ENCODE data around the gene HOXA2.

The HOXA2 gene

DNA sequence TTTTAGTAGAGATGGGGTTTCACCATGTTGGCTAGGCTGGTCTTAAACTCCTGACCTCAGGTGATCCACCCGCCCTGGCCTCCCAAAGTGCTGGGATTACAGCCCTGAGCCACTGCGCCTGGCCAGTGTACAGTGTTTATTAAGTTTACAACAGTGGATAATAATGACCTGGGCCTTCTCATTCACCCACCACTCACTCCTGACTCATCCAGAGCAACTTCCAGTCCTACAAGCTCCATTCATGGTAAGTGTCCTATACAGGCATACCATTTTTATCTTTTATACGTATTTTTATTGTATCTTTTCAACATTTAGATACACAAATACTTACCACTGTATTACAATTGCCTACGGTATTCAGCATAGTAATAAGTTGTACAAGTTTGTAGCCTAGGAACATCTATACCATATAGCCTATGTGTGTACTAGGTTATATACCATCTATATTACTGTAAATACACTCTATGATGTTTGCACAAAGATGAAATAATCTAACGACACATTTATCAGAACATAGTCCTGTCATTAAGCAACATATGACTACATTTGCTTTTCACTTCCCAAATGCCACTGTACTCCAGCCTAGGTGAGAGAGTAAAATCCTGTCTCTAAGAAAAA lies 23.8 kb downstream of the HOXA2 start:
- DNase-seq (ENCODE audit: low read depth), result no peak

DNA sequence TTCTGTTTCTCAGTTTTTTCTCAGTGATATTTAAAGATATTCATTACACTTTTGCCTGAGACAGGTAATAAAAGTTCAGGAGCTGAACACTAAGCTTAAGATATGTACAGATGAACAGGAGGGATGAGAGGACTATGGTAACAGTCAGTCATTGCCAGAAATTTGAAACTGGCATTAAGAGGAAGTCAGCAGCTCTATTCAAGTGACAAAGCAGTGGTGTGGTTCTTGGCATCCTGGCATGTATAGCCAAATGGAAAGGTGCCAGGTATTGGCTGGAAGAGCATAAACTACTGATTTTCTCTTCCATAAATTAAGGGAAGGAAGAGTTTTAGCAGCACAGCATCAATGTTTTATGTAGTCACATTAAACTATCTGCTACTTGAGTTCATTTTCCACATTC lies 29.4 kb downstream of the HOXA2 start:
- DNase-seq (ENCODE audit: low read depth), result no peak

DNA sequence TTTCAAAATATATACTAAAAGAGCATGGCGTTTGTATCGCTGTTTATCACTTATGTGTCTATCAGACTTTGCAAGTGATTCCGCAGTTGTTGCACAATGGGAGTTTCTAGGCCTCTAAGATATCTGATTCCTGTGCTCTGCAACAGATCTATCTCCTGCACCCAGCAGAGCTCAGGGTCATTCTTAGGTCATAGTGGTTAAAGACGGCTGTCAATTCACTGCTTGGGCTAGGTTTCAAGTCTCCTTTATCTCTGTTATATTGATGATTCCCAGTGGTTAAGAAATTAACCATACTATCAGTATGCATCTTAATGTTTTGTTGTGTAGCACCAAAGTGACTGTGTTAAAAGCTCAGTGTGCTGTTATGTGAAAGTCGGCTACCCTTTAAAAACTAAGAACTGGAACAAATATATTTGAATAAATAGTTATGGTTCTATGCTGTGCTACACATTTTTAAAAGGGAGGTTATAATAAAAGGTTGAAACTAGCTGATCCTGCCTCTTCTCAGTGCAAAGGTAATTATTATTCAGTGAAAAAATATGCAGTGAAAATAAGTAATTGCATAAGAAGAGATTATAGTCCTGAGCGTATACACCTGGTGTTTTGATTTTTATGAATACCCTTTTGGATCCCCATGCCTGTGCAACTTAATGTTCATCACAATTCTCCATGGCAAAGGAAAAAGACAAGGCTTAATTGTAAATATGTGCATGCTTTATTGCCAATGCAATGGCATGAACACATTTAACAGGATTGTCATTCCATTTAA lies 30.7 kb downstream of the HOXA2 start:
- DNase-seq (ENCODE audit: low read depth), result peak; percentile 21

DNA sequence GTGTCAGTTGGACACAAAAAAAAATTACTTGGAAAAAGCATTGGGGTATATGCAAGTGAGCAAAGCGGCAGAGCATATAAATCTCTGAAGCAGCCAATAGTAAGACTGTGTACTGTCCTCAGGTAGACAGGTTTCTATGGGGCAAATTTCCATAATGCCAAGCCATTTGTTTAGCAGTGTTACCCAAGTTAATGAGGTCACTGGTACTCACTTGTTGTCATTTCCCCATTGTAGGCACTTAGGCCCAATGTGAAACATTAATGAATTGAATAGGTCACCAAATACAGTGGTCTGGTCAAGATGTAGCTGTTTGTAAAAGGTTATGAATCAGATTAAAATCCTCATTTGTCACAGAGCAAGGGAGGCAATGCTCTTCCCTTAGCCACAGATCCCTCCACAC lies 34.2 kb downstream of the HOXA2 start:
- no peak for DNase-seq (ENCODE audit: low read depth)

DNA sequence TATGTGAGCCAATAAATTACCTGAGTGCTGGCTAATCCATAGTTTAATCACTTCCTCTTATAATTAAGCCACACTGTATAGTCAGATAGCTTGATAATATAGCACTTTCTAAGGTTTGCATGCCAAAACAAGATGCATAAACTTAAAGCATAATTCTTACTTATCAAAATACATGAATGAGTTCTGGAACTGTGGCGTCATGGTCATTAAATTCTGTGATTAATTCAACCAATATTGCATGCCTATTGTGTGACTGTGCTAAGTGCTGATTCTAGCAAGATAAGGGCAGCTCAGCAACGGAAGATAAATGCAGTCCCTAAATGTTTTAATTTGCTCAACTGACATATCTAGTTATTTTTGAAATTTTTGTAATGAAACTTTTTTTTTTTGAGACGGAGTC lies 36.3 kb downstream of the HOXA2 start:
- DNase-seq (ENCODE audit: low read depth), result no peak

DNA sequence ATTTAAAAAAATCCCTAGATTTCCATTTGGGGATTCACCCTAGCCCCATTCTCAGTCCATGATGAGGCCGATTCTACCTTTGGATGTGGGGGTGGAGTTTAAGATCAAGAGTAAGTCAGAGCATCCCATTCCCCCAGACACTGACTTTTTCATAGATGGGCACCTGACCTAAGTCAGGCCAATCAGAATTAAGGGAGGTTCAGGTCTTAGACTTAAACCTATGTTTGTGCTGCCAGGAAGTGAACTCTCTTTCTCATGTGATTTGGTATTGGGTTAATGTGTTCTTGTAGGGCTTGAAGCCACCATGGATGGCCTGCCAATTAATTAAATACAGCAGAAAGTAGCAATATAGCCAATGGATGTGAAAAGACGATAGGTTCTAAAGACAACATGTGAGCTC lies 36.8 kb downstream of the HOXA2 start:
- DNase-seq (ENCODE audit: low read depth), result no peak

DNA sequence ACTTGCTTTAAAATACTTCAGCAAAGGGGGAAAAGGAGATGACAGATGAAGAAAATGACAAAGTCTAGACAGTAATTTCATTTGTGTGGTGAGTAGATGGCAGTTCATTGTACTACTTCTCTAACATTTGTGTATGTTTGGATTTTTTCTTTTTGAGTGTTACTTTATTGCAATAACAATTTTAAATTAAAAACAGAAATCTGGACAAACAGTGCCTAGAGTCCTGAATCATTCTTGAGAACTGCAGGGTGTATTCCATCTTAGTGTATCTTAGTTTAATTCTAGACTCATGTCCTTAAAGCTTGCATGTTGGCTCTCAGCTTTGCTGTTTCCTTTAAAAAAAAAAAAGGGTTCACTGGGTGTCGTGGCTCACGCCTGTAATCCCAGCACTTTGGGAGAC lies 37.8 kb downstream of the HOXA2 start:
- DNase-seq (ENCODE audit: low read depth), result no peak

DNA sequence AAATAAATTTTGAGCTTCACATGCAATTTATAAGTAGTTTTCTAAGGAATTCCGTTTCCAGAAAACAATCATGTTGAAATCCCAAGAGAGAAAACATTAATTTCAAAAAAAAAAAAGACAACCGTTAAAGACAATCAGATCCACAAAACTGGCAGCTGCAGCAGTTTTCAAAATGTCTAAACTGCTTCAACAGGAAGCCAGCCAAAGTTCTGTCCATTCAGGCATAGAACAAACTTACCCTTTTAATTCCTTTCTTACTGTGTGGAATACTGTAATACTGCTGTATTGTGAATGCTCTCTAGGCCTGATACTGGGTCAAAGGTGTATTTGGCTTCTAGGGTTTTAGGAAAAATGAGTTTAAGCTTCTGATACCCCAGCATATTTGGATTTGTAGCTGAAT lies 38.3 kb downstream of the HOXA2 start:
- DNase-seq (ENCODE audit: low read depth), result no peak

DNA sequence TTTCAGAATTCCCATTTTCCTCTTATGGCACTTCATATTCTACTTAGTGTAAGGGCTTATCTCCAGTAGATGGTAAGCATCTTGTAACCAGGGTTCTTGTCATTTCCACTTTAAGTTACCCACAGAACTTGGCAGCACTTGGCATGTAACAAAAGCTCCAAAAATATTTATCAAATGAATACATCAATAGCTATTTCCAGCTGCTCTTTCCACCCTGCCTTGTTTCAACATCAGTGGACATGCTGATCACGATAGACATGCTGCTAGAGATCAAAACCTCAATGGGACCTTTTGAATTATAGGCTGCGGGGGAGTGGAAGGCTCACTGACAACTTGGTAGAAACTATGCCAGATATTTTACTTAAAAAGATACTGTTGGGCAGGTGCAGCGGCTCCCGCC lies 39.5 kb downstream of the HOXA2 start:
- no peak for DNase-seq (ENCODE audit: low read depth)

DNA sequence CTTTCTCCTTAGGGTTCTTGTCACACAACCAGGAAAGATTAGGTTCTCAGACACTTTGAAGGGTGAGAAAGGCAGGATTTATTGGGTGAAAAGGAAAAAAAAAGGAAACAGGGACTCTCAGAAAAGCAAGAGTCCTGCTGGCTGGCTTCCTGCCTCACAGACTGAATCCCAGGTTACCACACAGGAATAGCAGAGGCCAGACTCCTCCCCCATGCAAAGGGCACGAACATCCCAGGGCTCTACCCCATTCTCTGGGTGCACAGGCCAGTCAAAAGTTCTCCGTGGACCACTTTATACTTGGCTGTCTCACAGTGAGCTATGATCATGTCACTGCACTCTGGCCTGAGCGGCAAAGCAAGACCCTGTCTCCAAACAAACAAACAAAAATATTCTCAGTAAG lies 49.3 kb downstream of the HOXA2 start:
- no peak for DNase-seq (ENCODE audit: low read depth)

DNA sequence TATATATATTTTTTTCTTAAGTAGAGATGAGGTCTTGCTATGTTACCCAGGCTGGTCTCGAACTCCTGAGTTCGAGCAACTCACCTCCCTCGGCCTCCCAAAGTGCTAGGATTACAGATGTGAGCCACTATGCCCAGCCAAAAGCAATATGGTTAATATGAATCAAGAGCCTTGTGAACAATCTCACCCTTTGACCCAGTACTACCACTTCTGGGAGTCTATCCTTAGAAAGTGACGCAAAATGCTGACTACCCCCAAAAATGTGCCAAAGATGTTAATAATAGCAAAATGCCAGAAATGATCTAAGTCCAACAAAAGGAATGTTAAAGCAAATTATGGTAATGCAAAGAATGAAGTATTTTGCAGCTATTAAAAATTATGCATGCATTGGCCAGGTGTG lies 51.0 kb downstream of the HOXA2 start:
- no peak for DNase-seq (ENCODE audit: low read depth)
